Measurements from ENCODE around the gene CIC. TPM values are rescaled to one million over a fixed set of nuclear protein-coding genes. Genes with fewer than 3 reads are reported as not detected.

CIC gene
- total RNA-seq, 1 experiment from 2014 or later = 75.5 TPM

GRCh38 chr19:42239544-42240220, 29.4 kb upstream of the CIC start:
- no peaks in the 10 kb centered on the region for H3K9me3 Mint-ChIP-seq (ENCODE audit: low read depth, unreplicated experiment)
- intact Hi-C loops (cut with micrococcal nuclease; ENCODE audit: unreplicated experiment) = no loop called here
- peaks cover 19% of the 10 kb centered on the region for H3K4me1 Mint-ChIP-seq (ENCODE audit: low read depth, unreplicated experiment)
- no peaks in the 10 kb centered on the region for H3K27me3 Mint-ChIP-seq (ENCODE audit: unreplicated experiment)
- CTCF ChIA-PET = interaction anchor here (0.6 to 0.9 kb wide), 2 partner anchors 31 to 69 kb away, joined by 3 to 7 read pairs; no protein-coding TSS in a partner anchor
- no peak for TF ChIP-seq CTCF (IDR thresholded peaks at IDR 0.05; ENCODE audit: unreplicated experiment)
- peaks cover 89% of the 10 kb centered on the region for H3K36me3 Mint-ChIP-seq (ENCODE audit: insufficient read depth, unreplicated experiment)
- no TSS peak for BruUV-seq (replicated peaks)
- no peak overlapping the region for H3K4me3 Mint-ChIP-seq (ENCODE audit: low read depth, unreplicated experiment)
- DNase-seq = no peak
- H3K27ac Mint-ChIP-seq (ENCODE audit: unreplicated experiment) = peak overlapping the region; percentile 62

- Mint-ChIP-seq H3K36me3 (ENCODE audit: insufficient read depth, unreplicated experiment) (peaks cover 88% of the 10 kb centered on the region), H3K27me3 (ENCODE audit: unreplicated experiment) (no peaks in the 10 kb centered on the region), H3K9me3 (ENCODE audit: low read depth, unreplicated experiment) (no peaks in the 10 kb centered on the region), H3K27ac (ENCODE audit: unreplicated experiment) (peak overlapping the region; percentile 79), H3K4me1 (ENCODE audit: low read depth, unreplicated experiment) (peaks cover 35% of the 10 kb centered on the region), H3K4me3 (ENCODE audit: low read depth, unreplicated experiment) (peak overlapping the region; percentile 75)
- TF ChIP-seq CTCF (IDR thresholded peaks at IDR 0.05; ENCODE audit: unreplicated experiment) = no peak
- intact Hi-C loops (cut with micrococcal nuclease; ENCODE audit: unreplicated experiment) = no loop called here
- DNase-seq = no peak
- BruUV-seq (replicated peaks) = no TSS peak
- CTCF ChIA-PET = interaction anchor here (1.0 kb wide), 1 partner anchor 38 kb away, joined by 3 read pairs; no protein-coding TSS in a partner anchor
Observed at GRCh38 chr19:42241279-42241678, 27.8 kb upstream of the CIC start.

GRCh38 chr19:42242069-42242511, 27.0 kb upstream of the CIC start:
- no peaks in the 10 kb centered on the region for H3K27me3 Mint-ChIP-seq (ENCODE audit: unreplicated experiment)
- TF ChIP-seq CTCF (IDR thresholded peaks at IDR 0.05; ENCODE audit: unreplicated experiment) = no peak
- no peaks in the 10 kb centered on the region for H3K9me3 Mint-ChIP-seq (ENCODE audit: low read depth, unreplicated experiment)
- CTCF ChIA-PET = interaction anchor here (0.6 to 1.3 kb wide), 4 partner anchors 9 to 1789 kb away, joined by 3 to 11 read pairs (median 4); partner anchors contain the start of genes PAFAH1B3 and PRR19
- peaks cover 85% of the 10 kb centered on the region for H3K36me3 Mint-ChIP-seq (ENCODE audit: insufficient read depth, unreplicated experiment)
- intact Hi-C loops (cut with micrococcal nuclease; ENCODE audit: unreplicated experiment) = no loop called here
- H3K4me3 Mint-ChIP-seq (ENCODE audit: low read depth, unreplicated experiment) = peak overlapping the region; percentile 75
- peak; percentile 33 for DNase-seq
- H3K27ac Mint-ChIP-seq (ENCODE audit: unreplicated experiment) = peak overlapping the region; percentile 79
- BruUV-seq (replicated peaks) = no TSS peak
- peaks cover 40% of the 10 kb centered on the region for H3K4me1 Mint-ChIP-seq (ENCODE audit: low read depth, unreplicated experiment)

GRCh38 chr19:42242512-42243409, 26.3 kb upstream of the CIC start, which contains the start of gene GSK3A:
TSS of gene GSK3A (minus strand) at chr19:42242602. CDS start at chr19:42242465, 137 bp downstream.
- Mint-ChIP-seq H3K4me1 (ENCODE audit: low read depth, unreplicated experiment) (peaks cover 40% of the 10 kb centered on the region), H3K36me3 (ENCODE audit: insufficient read depth, unreplicated experiment) (peaks cover 83% of the 10 kb centered on the region), H3K27me3 (ENCODE audit: unreplicated experiment) (no peaks in the 10 kb centered on the region), H3K9me3 (ENCODE audit: low read depth, unreplicated experiment) (no peaks in the 10 kb centered on the region), H3K27ac (ENCODE audit: unreplicated experiment) (peak within 1 kb of the TSS; percentile 79), H3K4me3 (ENCODE audit: low read depth, unreplicated experiment) (peak within 1 kb of the TSS; percentile 75)
- intact Hi-C loops (cut with micrococcal nuclease; ENCODE audit: unreplicated experiment) = loop anchor here (1.0 kb wide), 1 partner anchor 38 kb away; no protein-coding TSS in a partner anchor
- peak; percentile 98 for DNase-seq
- CTCF ChIA-PET = interaction anchor here (0.6 to 2.7 kb wide), 19 partner anchors 9 to 1790 kb away, joined by 3 to 25 read pairs (median 4); partner anchors contain the start of genes PAFAH1B3, POU2F2 and PRR19
- BruUV-seq (replicated peaks) = no TSS peak
- TF ChIP-seq CTCF (IDR thresholded peaks at IDR 0.05; ENCODE audit: unreplicated experiment) = peak; percentile 12

Data from Calu3 (cell line).